GM23248 (cell line): ENCODE measurements around the gene KRTAP20-3. TPM values are rescaled to one million over a fixed set of nuclear protein-coding genes. Genes with fewer than 3 reads are reported as not detected.

Experiments used
- DNase-seq: peaks from one replicate; pipeline ENCODE4 v3.0.0-alpha.2; 2015
- H2AFZ ChIP-seq: fragments of 200-600 bp; sonication (generic); 2 replicates; pipeline ENCODE4 v1.6.1; 2016; ENCODE audit warnings: antibody characterized with exemption
- H3F3A ChIP-seq: fragments of 200-600 bp; sonication (generic); 2 replicates; pipeline ENCODE4 v1.6.1; 2016; ENCODE audit warnings: mild to moderate bottlenecking, antibody characterized with exemption, mixed run types; ENCODE audit not compliant: insufficient read depth
- H3K27ac ChIP-seq: fragments of 200-600 bp; sonication (generic); 2 replicates; pipeline ENCODE4 v1.5.1; 2016; ENCODE audit warnings: mild to moderate bottlenecking
- H3K27me3 ChIP-seq: fragments of 200-600 bp; sonication (generic); replicated peaks from 2 replicates; pipeline ENCODE4 v1.6.1; 2016; ENCODE audit warnings: mild to moderate bottlenecking; ENCODE audit not compliant: insufficient read depth
- H3K36me3 ChIP-seq: fragments of 200-600 bp; sonication (generic); 2 replicates; pipeline ENCODE4 v1.6.1; 2016; ENCODE audit warnings: low read depth, mild to moderate bottlenecking
- H3K4me1 ChIP-seq: fragments of 200-600 bp; sonication (generic); 2 replicates; pipeline ENCODE4 v1.6.1; 2016; ENCODE audit warnings: mild to moderate bottlenecking; ENCODE audit not compliant: insufficient read depth
- H3K4me2 ChIP-seq: fragments of 200-600 bp; sonication (generic); one replicate; pipeline ENCODE4 v1.6.1; 2016; ENCODE audit warnings: mild to moderate bottlenecking; ENCODE audit not compliant: unreplicated experiment
- H3K4me3 ChIP-seq: fragments of 200-600 bp; sonication (generic); 2 replicates; pipeline ENCODE4 v1.5.1; 2016; ENCODE audit warnings: mild to moderate bottlenecking
- H3K79me2 ChIP-seq: fragments of 200-600 bp; sonication (generic); 2 replicates; pipeline ENCODE4 v1.6.1; 2016; ENCODE audit warnings: mild to moderate bottlenecking; ENCODE audit not compliant: insufficient read depth
- H3K9ac ChIP-seq: fragments of 200-600 bp; sonication (generic); 2 replicates; pipeline ENCODE4 v1.6.1; 2016; ENCODE audit warnings: mild to moderate bottlenecking
- H3K9me2 ChIP-seq: fragments of 200-600 bp; sonication (generic); 2 replicates; pipeline ENCODE4 v1.6.1; 2016; ENCODE audit warnings: mixed run types, mild to moderate bottlenecking, moderate library complexity; ENCODE audit not compliant: insufficient read depth
- H3K9me3 ChIP-seq: fragments of 200-600 bp; sonication (generic); one replicate; pipeline ENCODE4 v1.6.1; 2017; ENCODE audit warnings: low read depth
- H4K20me1 ChIP-seq: fragments of 200-600 bp; sonication (generic); 2 replicates; pipeline ENCODE4 v1.6.0; 2016; ENCODE audit not compliant: insufficient read depth
- EZH2 ChIP-seq: fragments of 200-600 bp; sonication (generic); IDR thresholded peaks from 2 replicates; pipeline ENCODE4 v1.6.1; 2018; ENCODE audit warnings: antibody characterized with exemption, mild to moderate bottlenecking; ENCODE audit not compliant: insufficient read depth, poor library complexity, severe bottlenecking
- EZH2phosphoT487 ChIP-seq: fragments of 200-600 bp; sonication (generic); IDR thresholded peaks from 2 replicates; pipeline ENCODE4 v1.6.1; 2018; ENCODE audit warnings: antibody characterized with exemption, moderate library complexity, mild to moderate bottlenecking, low read depth; ENCODE audit not compliant: insufficient read depth
- WGBS, 2 experiments: methylation state at CpG; one replicate each; pipeline ENCODE4 v1.1.6; 2015 to 2017; ENCODE audit warnings: low lambda C conversion rate in 2 of 2, low coverage in 1 of 2; ENCODE audit errors: missing lambda C conversion rate in 2 of 2; 5-methylcytosine and 5-hydroxymethylcytosine counted together
- in situ Hi-C: fragments of 300-500 bp; cut with MboI; formaldehyde crosslinking; loops from 2 replicates; pipeline ENCODE4 v1.15.0; 2020
- polyA plus RNA-seq: library from polyadenylated mRNA; unstranded; fragments of >200 nt; fragmentation: Nextera tagmentation; extraction: Ambion mirVana; gene quantifications from 2 replicates; pipeline ENCODE4 v1.2.1, GENCODE V29; 2016
- small RNA-seq: library from RNA; depleted of rRNA; stranded (forward); fragments of <200 nt; gene quantifications from one replicate; pipeline ENCODE3, GENCODE V24; 2014; ENCODE audit warnings: low read depth, low replicate concordance
- total RNA-seq: library from RNA; depleted of rRNA; stranded (reverse); fragments of >200 nt; shearing (Covaris generic); gene quantifications from 2 replicates; pipeline ENCODE4 v1.2.3, GENCODE V29; 2014; rRNA removed

Gene KRTAP20-3
- total and polyA plus RNA-seq, 2 experiments from 2014 or later, result not detected

- no peak for TF ChIP-seq EZH2phosphoT487
- no peak for TF ChIP-seq EZH2
- no peak for DNase-seq
- Histone ChIP-seq H3K9me3 (no peaks in the 10 kb centered on the region), H3K27me3 (no peaks in the 10 kb centered on the region), H3F3A (no peaks in the 10 kb centered on the region), H3K4me2 (no peak overlapping the region), H3K9ac (no peak overlapping the region), H3K27ac (no peak overlapping the region), H4K20me1 (no peaks in the 10 kb centered on the region), H3K79me2 (no peaks in the 10 kb centered on the region), H2AFZ (no peak overlapping the region), H3K4me3 (no peak overlapping the region), H3K4me1 (no peaks in the 10 kb centered on the region), H3K9me2 (no peaks in the 10 kb centered on the region), H3K36me3 (no peaks in the 10 kb centered on the region)
- WGBS, 2 experiments, result 0 to 4% methylated on average over 1 of the region's 1 CpG
- in situ Hi-C loops, result no loop called here
Observed at GRCh38 chr21:30674312-30674711, 31.6 kb downstream of the KRTAP20-3 start.

- no peak overlapping the region for H2AFZ ChIP-seq
- H3K27ac ChIP-seq, result no peak overlapping the region
- H3K9me2 ChIP-seq, result no peaks in the 10 kb centered on the region
- H4K20me1 ChIP-seq, result no peaks in the 10 kb centered on the region
- H3K36me3 ChIP-seq, result no peaks in the 10 kb centered on the region
- TF ChIP-seq EZH2, result no peak
- no peak for TF ChIP-seq EZH2phosphoT487
- H3K9me3 ChIP-seq, result no peaks in the 10 kb centered on the region
- H3K4me2 ChIP-seq, result no peak overlapping the region
- H3K4me3 ChIP-seq, result no peak overlapping the region
- H3F3A ChIP-seq, result no peaks in the 10 kb centered on the region
- in situ Hi-C loops, result no loop called here
- no peak for DNase-seq
- no peaks in the 10 kb centered on the region for H3K4me1 ChIP-seq
- H3K9ac ChIP-seq, result no peak overlapping the region
- no peaks in the 10 kb centered on the region for H3K27me3 ChIP-seq
- H3K79me2 ChIP-seq, result no peaks in the 10 kb centered on the region
Observed at GRCh38 chr21:30676737-30677136, 34.1 kb downstream of the KRTAP20-3 start.

GRCh38 chr21:30680586-30680985 is 37.9 kb downstream of the KRTAP20-3 start:
- Histone ChIP-seq H4K20me1 (no peaks in the 10 kb centered on the region), H2AFZ (no peak overlapping the region), H3K4me3 (no peak overlapping the region), H3K27ac (no peak overlapping the region), H3K9me3 (no peaks in the 10 kb centered on the region), H3K27me3 (no peaks in the 10 kb centered on the region), H3K4me1 (no peaks in the 10 kb centered on the region), H3K4me2 (no peak overlapping the region), H3K36me3 (no peaks in the 10 kb centered on the region), H3F3A (no peaks in the 10 kb centered on the region), H3K9me2 (no peaks in the 10 kb centered on the region), H3K79me2 (no peaks in the 10 kb centered on the region), H3K9ac (no peak overlapping the region)
- in situ Hi-C loops, result no loop called here
- DNase-seq, result no peak
- no peak for TF ChIP-seq EZH2
- TF ChIP-seq EZH2phosphoT487, result no peak
- 0% methylated on average over 1 of the region's 1 CpG for WGBS, 2 experiments

- Histone ChIP-seq H3K4me3 (no peak overlapping the region), H2AFZ (no peak overlapping the region), H3K4me1 (no peaks in the 10 kb centered on the region), H3K9me3 (no peaks in the 10 kb centered on the region), H3K27ac (no peak overlapping the region), H3K9ac (no peak overlapping the region), H3K9me2 (no peaks in the 10 kb centered on the region), H4K20me1 (no peaks in the 10 kb centered on the region), H3F3A (no peaks in the 10 kb centered on the region), H3K79me2 (no peaks in the 10 kb centered on the region), H3K27me3 (no peaks in the 10 kb centered on the region), H3K36me3 (no peaks in the 10 kb centered on the region), H3K4me2 (no peak overlapping the region)
- no peak for DNase-seq
- in situ Hi-C loops, result no loop called here
- TF ChIP-seq EZH2 (no peak), EZH2phosphoT487 (no peak)
- 15% methylated on average over 6 of the region's 6 CpGs for WGBS, 2 experiments
Observed at GRCh38 chr21:30684506-30684905, 41.8 kb downstream of the KRTAP20-3 start.

- H3K4me2 ChIP-seq, result no peak overlapping the region
- WGBS, 2 experiments, result 12 to 13% methylated on average over 7 of the region's 7 CpGs
- H3K9me3 ChIP-seq, result peaks cover 6% of the 10 kb centered on the region
- no peaks in the 10 kb centered on the region for H3K9me2 ChIP-seq
- H3K79me2 ChIP-seq, result no peaks in the 10 kb centered on the region
- H3K9ac ChIP-seq, result no peak overlapping the region
- H3K27ac ChIP-seq, result no peak overlapping the region
- TF ChIP-seq EZH2, result no peak
- DNase-seq, result no peak
- no peak overlapping the region for H3K4me3 ChIP-seq
- no peaks in the 10 kb centered on the region for H3K36me3 ChIP-seq
- no peak overlapping the region for H2AFZ ChIP-seq
- no peaks in the 10 kb centered on the region for H3K27me3 ChIP-seq
- no peaks in the 10 kb centered on the region for H3F3A ChIP-seq
- H4K20me1 ChIP-seq, result no peaks in the 10 kb centered on the region
- in situ Hi-C loops, result no loop called here
- no peaks in the 10 kb centered on the region for H3K4me1 ChIP-seq
Observed at GRCh38 chr21:30689822-30690221, 47.2 kb downstream of the KRTAP20-3 start.

Small RNA genes within 50 kb of the gene (small RNA-seq; reads per million reads assigned to genes)
- gene KRTAP20-1 (not detected), gene KRTAP20-3 (not detected), gene KRTAP20-4 (not detected), gene KRTAP22-1 (not detected)

Other genes starting within 250 kb of the KRTAP20-3 start
- gene KRTAP13-1, start 246.8 kb upstream of the KRTAP20-3 start, total RNA-seq, result not detected in 2 replicates
- not detected in 2 replicates for gene KRTAP13-1, start 246.8 kb upstream of the KRTAP20-3 start, polyA plus RNA-seq
- gene KRTAP13-3, start 216.9 kb upstream of the KRTAP20-3 start, total RNA-seq, result not detected in 2 replicates
- gene KRTAP13-3, start 216.9 kb upstream of the KRTAP20-3 start, polyA plus RNA-seq, result not detected in 2 replicates
- not detected in 2 replicates for gene KRTAP13-4, start 212.6 kb upstream of the KRTAP20-3 start, total RNA-seq
- not detected in 2 replicates for gene KRTAP13-4, start 212.6 kb upstream of the KRTAP20-3 start, polyA plus RNA-seq
- not detected in 2 replicates for gene KRTAP15-1, start 202.6 kb upstream of the KRTAP20-3 start, total RNA-seq
- gene KRTAP15-1, start 202.6 kb upstream of the KRTAP20-3 start, polyA plus RNA-seq, result not detected in 2 replicates
- gene KRTAP19-1, start 162.5 kb upstream of the KRTAP20-3 start, total RNA-seq, result not detected in 2 replicates
- not detected in 2 replicates for gene KRTAP19-1, start 162.5 kb upstream of the KRTAP20-3 start, polyA plus RNA-seq
- not detected in 2 replicates for gene KRTAP19-2, start 155.4 kb upstream of the KRTAP20-3 start, total RNA-seq
- gene KRTAP19-2, start 155.4 kb upstream of the KRTAP20-3 start, polyA plus RNA-seq, result not detected in 2 replicates
- gene KRTAP19-3, start 150.9 kb upstream of the KRTAP20-3 start, total RNA-seq, result not detected in 2 replicates
- not detected in 2 replicates for gene KRTAP19-3, start 150.9 kb upstream of the KRTAP20-3 start, polyA plus RNA-seq
- gene KRTAP19-4, start 145.7 kb upstream of the KRTAP20-3 start, total RNA-seq, result not detected in 2 replicates
- gene KRTAP19-4, start 145.7 kb upstream of the KRTAP20-3 start, polyA plus RNA-seq, result not detected in 2 replicates
- gene KRTAP19-5, start 140.7 kb upstream of the KRTAP20-3 start, total RNA-seq, result not detected in 2 replicates
- not detected in 2 replicates for gene KRTAP19-5, start 140.7 kb upstream of the KRTAP20-3 start, polyA plus RNA-seq
- not detected in 2 replicates for gene KRTAP19-6, start 101.0 kb upstream of the KRTAP20-3 start, total RNA-seq
- gene KRTAP19-6, start 101.0 kb upstream of the KRTAP20-3 start, polyA plus RNA-seq, result not detected in 2 replicates
- not detected in 2 replicates for gene KRTAP19-7, start 81.5 kb upstream of the KRTAP20-3 start, total RNA-seq
- not detected in 2 replicates for gene KRTAP19-7, start 81.5 kb upstream of the KRTAP20-3 start, polyA plus RNA-seq
- gene KRTAP22-2, start 52.5 kb upstream of the KRTAP20-3 start, total RNA-seq, result not detected in 2 replicates
- not detected in 2 replicates for gene KRTAP22-2, start 52.5 kb upstream of the KRTAP20-3 start, polyA plus RNA-seq
- gene KRTAP6-3, start 50.4 kb upstream of the KRTAP20-3 start, total RNA-seq, result not detected in 2 replicates
- gene KRTAP6-3, start 50.4 kb upstream of the KRTAP20-3 start, polyA plus RNA-seq, result not detected in 2 replicates
- gene KRTAP6-2, start 44.0 kb upstream of the KRTAP20-3 start, total RNA-seq, result not detected in 2 replicates
- not detected in 2 replicates for gene KRTAP6-2, start 44.0 kb upstream of the KRTAP20-3 start, polyA plus RNA-seq
- gene KRTAP22-1, start 41.8 kb upstream of the KRTAP20-3 start, total RNA-seq, result not detected in 2 replicates
- gene KRTAP22-1, start 41.8 kb upstream of the KRTAP20-3 start, polyA plus RNA-seq, result not detected in 2 replicates
- not detected in 2 replicates for gene KRTAP6-1, start 28.9 kb upstream of the KRTAP20-3 start, total RNA-seq
- gene KRTAP6-1, start 28.9 kb upstream of the KRTAP20-3 start, polyA plus RNA-seq, result not detected in 2 replicates
- not detected in 2 replicates for gene KRTAP20-1, start 26.4 kb upstream of the KRTAP20-3 start, total RNA-seq
- not detected in 2 replicates for gene KRTAP20-1, start 26.4 kb upstream of the KRTAP20-3 start, polyA plus RNA-seq
- not detected in 2 replicates for gene KRTAP20-4, start 22.2 kb upstream of the KRTAP20-3 start, total RNA-seq
- gene KRTAP20-4, start 22.2 kb upstream of the KRTAP20-3 start, polyA plus RNA-seq, result not detected in 2 replicates
- gene KRTAP20-2, start 7.7 kb upstream of the KRTAP20-3 start, total RNA-seq, result not detected in 2 replicates
- not detected in 2 replicates for gene KRTAP20-2, start 7.7 kb upstream of the KRTAP20-3 start, polyA plus RNA-seq
- not detected in 2 replicates for gene KRTAP21-3, start 75.9 kb downstream of the KRTAP20-3 start, total RNA-seq
- not detected in 2 replicates for gene KRTAP21-3, start 75.9 kb downstream of the KRTAP20-3 start, polyA plus RNA-seq
- gene KRTAP21-2, start 104.4 kb downstream of the KRTAP20-3 start, total RNA-seq, result not detected in 2 replicates
- gene KRTAP21-2, start 104.4 kb downstream of the KRTAP20-3 start, polyA plus RNA-seq, result not detected in 2 replicates
- not detected in 2 replicates for gene KRTAP21-1, start 112.6 kb downstream of the KRTAP20-3 start, total RNA-seq
- gene KRTAP21-1, start 112.6 kb downstream of the KRTAP20-3 start, polyA plus RNA-seq, result not detected in 2 replicates
- not detected in 2 replicates for gene KRTAP8-1, start 170.4 kb downstream of the KRTAP20-3 start, total RNA-seq
- gene KRTAP8-1, start 170.4 kb downstream of the KRTAP20-3 start, polyA plus RNA-seq, result not detected in 2 replicates
- not detected in 2 replicates for gene KRTAP7-1, start 186.9 kb downstream of the KRTAP20-3 start, total RNA-seq
- not detected in 2 replicates for gene KRTAP7-1, start 186.9 kb downstream of the KRTAP20-3 start, polyA plus RNA-seq
- gene KRTAP11-1, start 238.7 kb downstream of the KRTAP20-3 start, total RNA-seq, result not detected in 2 replicates
- gene KRTAP11-1, start 238.7 kb downstream of the KRTAP20-3 start, polyA plus RNA-seq, result not detected in 2 replicates